Stimulated activated naive CD8-positive, alpha-beta T cell treated with anti-CD3 and anti-CD28 coated beads, Interleukin-15, amount 100 ng/mL, for 72 hours (primary cell): ENCODE measurements around the gene PLEKHG4B.
"Not testable (repeated sequence)": the region's sequence is repeated elsewhere in the genome, so short reads cannot be mapped to it uniquely, and the experiment has no call there.

ENCODE experiments used
- ATAC-seq: fragments of 150-1000 bp; cut with Tn5 transposase; 2 replicates; pipeline ENCODE4 v1.10.0; 2021; ENCODE audit warnings: mild to moderate bottlenecking, moderate library complexity
- DNase-seq, 2 donors: peaks; one replicate each; pipeline ENCODE4 v3.0.0; 2021 to 2022
- H3K27ac Mint-ChIP-seq, 2 donors: one replicate each; pipeline ENCODE4 v1.8.0; 2022; ENCODE audit warnings: mild to moderate bottlenecking in 2 of 2, mixed read lengths in 2 of 2, moderate library complexity in 2 of 2
- H3K27me3 Mint-ChIP-seq: one replicate; pipeline ENCODE4 v1.8.0; 2022; ENCODE audit warnings: mixed read lengths
- H3K4me1 Mint-ChIP-seq: one replicate; pipeline ENCODE4 v1.8.0; 2022; ENCODE audit warnings: mild to moderate bottlenecking, mixed read lengths
- H3K4me3 Mint-ChIP-seq, 2 donors: one replicate each; pipeline ENCODE4 v1.8.0; 2022; ENCODE audit warnings: mild to moderate bottlenecking in 2 of 2, mixed read lengths in 2 of 2, moderate library complexity in 1 of 2
- H3K9me3 Mint-ChIP-seq, 2 donors: one replicate each; pipeline ENCODE4 v1.8.0; 2022; ENCODE audit warnings: mixed read lengths in 2 of 2

The PLEKHG4B gene

GRCh38 chr5:72316-73180, 19.4 kb upstream of the PLEKHG4B start:
- ATAC-seq, H3K9me3 Mint-ChIP-seq, H3K27ac Mint-ChIP-seq, H3K4me3 Mint-ChIP-seq, H3K4me1 Mint-ChIP-seq, DNase-seq: not testable (repeated sequence)
- peaks cover 45% of the 10 kb centered on the region for H3K27me3 Mint-ChIP-seq

- not testable (repeated sequence) for H3K4me3 Mint-ChIP-seq, DNase-seq, H3K9me3 Mint-ChIP-seq, ATAC-seq, H3K27ac Mint-ChIP-seq, H3K4me1 Mint-ChIP-seq
- peaks cover 39% of the 10 kb centered on the region for H3K27me3 Mint-ChIP-seq
Measured at GRCh38 chr5:73181-73447, 18.9 kb upstream of the PLEKHG4B start.

- H3K4me3 Mint-ChIP-seq, result no peak overlapping the region
- no peaks in the 10 kb centered on the region for H3K9me3 Mint-ChIP-seq
- H3K27ac Mint-ChIP-seq, result peak overlapping the region in 1 of 2 donors; percentile 30
Measured at GRCh38 chr5:73768-74502, 18.0 kb upstream of the PLEKHG4B start.

GRCh38 chr5:74503-75109, 17.4 kb upstream of the PLEKHG4B start:
- Mint-ChIP-seq H3K9me3 (no peaks in the 10 kb centered on the region), H3K27me3 (peaks cover 24% of the 10 kb centered on the region), H3K27ac (peak overlapping the region in 1 of 2 donors; percentile 30), H3K4me3 (no peak overlapping the region), H3K4me1 (no peaks in the 10 kb centered on the region)
- no peak for ATAC-seq
- DNase-seq, result no peak

More at GRCh38 chr5:73768-74502, 18.0 kb upstream of the PLEKHG4B start:
- DNase-seq (no peak), ATAC-seq (no peak)
- Mint-ChIP-seq H3K27me3 (peaks cover 31% of the 10 kb centered on the region), H3K4me1 (no peaks in the 10 kb centered on the region)

GRCh38 chr5:75331-76320, 16.3 kb upstream of the PLEKHG4B start:
- DNase-seq (no peak), ATAC-seq (no peak)
- no peaks in the 10 kb centered on the region for H3K9me3 Mint-ChIP-seq
- no peaks in the 10 kb centered on the region for H3K4me1 Mint-ChIP-seq
- H3K4me3 Mint-ChIP-seq, result no peak overlapping the region
- H3K27ac Mint-ChIP-seq, result no peak overlapping the region
- peaks cover 14% of the 10 kb centered on the region for H3K27me3 Mint-ChIP-seq

GRCh38 chr5:76358-77169, 15.4 kb upstream of the PLEKHG4B start:
- no peak overlapping the region for H3K4me3 Mint-ChIP-seq

GRCh38 chr5:77170-77501, 14.8 kb upstream of the PLEKHG4B start:
- peaks cover 25% of the 10 kb centered on the region for H3K27me3 Mint-ChIP-seq
- ATAC-seq, result no peak
- H3K9me3 Mint-ChIP-seq, result no peaks in the 10 kb centered on the region
- H3K4me1 Mint-ChIP-seq, result no peaks in the 10 kb centered on the region
- no peak for DNase-seq
- H3K4me3 Mint-ChIP-seq, result no peak overlapping the region
- peak overlapping the region in 1 of 2 donors; percentile 7 for H3K27ac Mint-ChIP-seq

More at GRCh38 chr5:76358-77169, 15.4 kb upstream of the PLEKHG4B start:
- peak; percentile 19 for ATAC-seq
- Mint-ChIP-seq H3K27ac (peak overlapping the region in 1 of 2 donors; percentile 7), H3K4me1 (no peaks in the 10 kb centered on the region), H3K27me3 (peaks cover 19% of the 10 kb centered on the region), H3K9me3 (no peaks in the 10 kb centered on the region)
- no peak for DNase-seq

- DNase-seq (no peak), ATAC-seq (no peak)
- peaks cover 28% of the 10 kb centered on the region for H3K27me3 Mint-ChIP-seq
- H3K27ac Mint-ChIP-seq, result no peak overlapping the region
- no peak overlapping the region for H3K4me3 Mint-ChIP-seq
- H3K9me3 Mint-ChIP-seq, result no peaks in the 10 kb centered on the region
- no peaks in the 10 kb centered on the region for H3K4me1 Mint-ChIP-seq
Measured at GRCh38 chr5:77546-77945, 14.4 kb upstream of the PLEKHG4B start.

- peak; percentile 81 for ATAC-seq
- Mint-ChIP-seq H3K9me3 (no peaks in the 10 kb centered on the region), H3K4me3 (no peak overlapping the region), H3K4me1 (no peaks in the 10 kb centered on the region), H3K27me3 (peaks cover 34% of the 10 kb centered on the region), H3K27ac (no peak overlapping the region)
- DNase-seq, result peak; percentile 25 to 38
Measured at GRCh38 chr5:77957-78804, 13.8 kb upstream of the PLEKHG4B start.

GRCh38 chr5:78805-79149, 13.2 kb upstream of the PLEKHG4B start:
- H3K27ac Mint-ChIP-seq, result no peak overlapping the region
- peaks cover 34% of the 10 kb centered on the region for H3K27me3 Mint-ChIP-seq
- H3K4me1 Mint-ChIP-seq, result no peaks in the 10 kb centered on the region
- DNase-seq, result no peak
- no peaks in the 10 kb centered on the region for H3K9me3 Mint-ChIP-seq
- H3K4me3 Mint-ChIP-seq, result no peak overlapping the region
- ATAC-seq, result no peak

- no peak for DNase-seq
- Mint-ChIP-seq H3K9me3 (no peaks in the 10 kb centered on the region), H3K27ac (no peak overlapping the region), H3K27me3 (peaks cover 30% of the 10 kb centered on the region), H3K4me1 (no peaks in the 10 kb centered on the region), H3K4me3 (no peak overlapping the region)
- ATAC-seq, result no peak
Measured at GRCh38 chr5:79263-79662, 12.7 kb upstream of the PLEKHG4B start.

- no peak overlapping the region for H3K27ac Mint-ChIP-seq
- H3K4me1 Mint-ChIP-seq, result no peaks in the 10 kb centered on the region
- H3K27me3 Mint-ChIP-seq, result peaks cover 25% of the 10 kb centered on the region
- no peak for DNase-seq
- H3K9me3 Mint-ChIP-seq, result no peaks in the 10 kb centered on the region
- no peak overlapping the region for H3K4me3 Mint-ChIP-seq
- no peak for ATAC-seq
Measured at GRCh38 chr5:79821-80220, 12.1 kb upstream of the PLEKHG4B start.

GRCh38 chr5:81391-82021, 10.5 kb upstream of the PLEKHG4B start:
- no peak for ATAC-seq

More at GRCh38 chr5:81391-82021, 10.5 kb upstream of the PLEKHG4B start:
- H3K4me1 Mint-ChIP-seq, result no peaks in the 10 kb centered on the region
- H3K27ac Mint-ChIP-seq, result no peak overlapping the region
- H3K4me3 Mint-ChIP-seq, result no peak overlapping the region
- H3K9me3 Mint-ChIP-seq, result no peaks in the 10 kb centered on the region
- DNase-seq, result no peak
- H3K27me3 Mint-ChIP-seq, result peaks cover 25% of the 10 kb centered on the region
